Activated CD4-positive, CD25-positive, alpha-beta regulatory T cell treated with anti-CD3 and anti-CD28 coated beads, Interleukin-2, amount 50 U/mL, for 16 hours (primary cell): Measurements from ENCODE around the gene TNFSF4.

Experiments
- DNase-seq: peaks from one replicate; pipeline ENCODE4 v3.0.0-alpha.2; 2020; ENCODE audit warnings: low read depth, low spot score

Gene TNFSF4

GRCh38 chr1:173210716-173211231, 3.6 kb upstream of the TNFSF4 start:
- DNase-seq, result no peak

GRCh38 chr1:173210283-173210682, 3.2 kb upstream of the TNFSF4 start:
- DNase-seq, result no peak

DNA sequence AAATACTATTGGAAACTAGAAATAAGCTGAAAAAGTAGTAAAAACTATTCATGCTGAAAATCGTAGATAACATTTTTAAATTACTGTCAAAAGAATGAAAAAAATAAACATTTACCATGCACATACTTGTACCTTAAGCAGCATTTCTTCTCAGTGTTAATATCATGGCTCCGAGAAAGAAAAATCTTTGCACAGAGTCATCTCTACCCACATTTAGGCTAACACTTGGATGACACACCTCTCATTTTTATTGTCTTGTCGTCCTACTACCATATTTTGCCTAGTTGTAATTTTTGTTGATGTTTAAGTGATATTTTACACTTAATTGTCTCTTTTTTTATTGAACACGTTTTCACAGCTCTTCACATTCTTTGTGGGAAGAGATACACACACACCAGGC, 1.7 kb upstream of the TNFSF4 start:
- DNase-seq, result no peak

GRCh38 chr1:173208146-173208545, 1.0 kb upstream of the TNFSF4 start:
- no peak for DNase-seq

- DNase-seq, result no peak
These were observed 1.7 kb downstream of the TNFSF4 start for GRCh38 chr1:173205146-173206051.

DNA sequence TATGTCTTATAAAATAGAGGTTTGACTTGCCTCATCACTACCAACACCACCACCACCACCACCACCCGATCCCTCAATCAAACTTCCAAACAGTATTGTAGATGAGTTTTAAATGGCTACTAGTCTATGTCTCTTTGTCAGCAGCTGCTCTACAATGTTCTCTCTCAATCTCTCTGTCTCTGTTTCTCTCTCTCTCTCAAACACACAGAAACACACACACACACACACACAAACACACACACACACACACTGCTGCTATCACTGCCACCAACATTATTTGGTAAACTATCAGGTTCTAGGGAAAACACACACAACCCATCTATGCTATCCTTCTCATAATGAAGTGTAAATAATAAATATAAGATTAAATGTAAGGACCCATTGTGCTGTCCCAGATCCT, 2.4 kb downstream of the TNFSF4 start:
- no peak for DNase-seq

DNA sequence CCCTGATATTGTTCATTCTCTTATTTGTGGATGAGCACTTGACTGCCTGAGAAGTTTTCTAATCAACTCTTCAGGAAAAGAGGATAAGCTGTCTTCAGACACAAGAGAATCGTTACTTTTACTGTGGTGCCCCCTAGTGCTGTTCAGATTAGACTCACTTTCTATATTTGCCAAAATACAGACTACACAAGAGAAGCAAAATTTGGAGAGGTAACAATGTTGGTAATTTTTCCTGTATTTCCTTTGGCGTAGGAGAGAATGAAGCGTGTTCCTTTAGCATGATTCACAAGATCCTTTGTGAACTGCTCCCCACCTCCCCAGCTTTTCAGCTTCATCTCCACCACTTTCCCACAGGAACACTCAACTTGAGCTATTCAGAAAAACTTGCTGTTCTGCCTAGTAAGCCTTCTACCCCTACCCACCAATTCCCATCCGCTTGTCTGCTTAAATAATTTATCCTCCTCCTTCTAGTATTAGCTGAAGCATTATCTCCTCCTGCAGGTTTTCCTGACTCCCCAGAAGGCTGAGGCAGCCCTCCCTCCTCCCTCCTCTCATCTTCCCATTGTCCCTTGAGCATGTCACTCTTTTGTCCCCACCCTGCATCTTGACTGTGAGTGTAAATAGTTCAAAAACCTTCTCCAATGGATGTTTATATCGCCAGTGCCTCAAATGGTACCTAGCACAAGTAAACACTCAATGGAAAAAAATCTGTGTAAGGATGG, 4.5 kb downstream of the TNFSF4 start:
- no peak for DNase-seq

- DNase-seq, result no peak
These were observed 5.2 kb downstream of the TNFSF4 start for GRCh38 chr1:173201969-173202368.

DNA sequence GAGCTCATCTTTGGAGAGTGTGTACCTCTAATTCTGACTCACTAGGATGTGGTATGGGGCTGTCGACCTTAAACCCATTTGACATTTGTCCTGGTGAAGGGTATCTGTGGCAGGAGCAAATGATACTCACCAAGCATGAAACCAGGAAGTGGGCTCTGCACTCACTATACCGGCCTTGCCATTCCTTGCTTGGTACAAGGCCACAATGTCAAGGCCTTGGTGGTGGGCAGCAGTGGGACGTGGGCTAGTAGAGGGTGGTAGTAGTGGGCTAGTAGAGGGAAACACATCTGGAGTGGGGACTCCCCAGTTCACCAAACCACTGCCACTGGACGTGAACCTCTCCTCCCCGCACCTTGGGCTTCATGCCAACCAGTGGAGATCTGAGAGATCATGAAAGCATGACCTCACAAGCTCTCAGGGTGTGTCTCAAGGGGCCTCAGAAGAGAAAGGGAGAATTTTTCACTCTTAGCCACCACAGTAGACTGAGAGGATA, 11.5 kb downstream of the TNFSF4 start:
- no peak for DNase-seq

DNA sequence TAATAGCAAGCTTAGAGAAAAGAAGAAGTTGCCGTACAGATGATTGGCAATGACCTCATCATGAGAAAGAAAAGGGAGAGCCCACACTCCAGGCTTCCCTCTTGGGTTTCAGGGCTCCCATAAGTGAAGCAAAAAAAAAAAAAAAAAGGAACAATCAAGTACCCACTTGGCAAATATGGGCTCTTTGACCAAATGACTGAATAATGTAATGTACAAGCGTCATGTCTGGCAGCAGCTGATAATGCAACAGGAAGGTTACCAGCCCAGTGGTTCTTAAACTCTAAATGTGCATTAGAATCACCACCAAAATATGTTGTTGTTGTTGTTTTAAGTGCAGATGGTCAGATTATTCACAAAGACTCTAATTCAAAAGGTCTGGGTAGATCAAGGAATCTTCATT, 13.5 kb downstream of the TNFSF4 start:
- no peak for DNase-seq

- DNase-seq, result no peak
These were observed 16.0 kb downstream of the TNFSF4 start for GRCh38 chr1:173191011-173191705.

GRCh38 chr1:173190101-173190936, 16.8 kb downstream of the TNFSF4 start:
- DNase-seq, result no peak

DNA sequence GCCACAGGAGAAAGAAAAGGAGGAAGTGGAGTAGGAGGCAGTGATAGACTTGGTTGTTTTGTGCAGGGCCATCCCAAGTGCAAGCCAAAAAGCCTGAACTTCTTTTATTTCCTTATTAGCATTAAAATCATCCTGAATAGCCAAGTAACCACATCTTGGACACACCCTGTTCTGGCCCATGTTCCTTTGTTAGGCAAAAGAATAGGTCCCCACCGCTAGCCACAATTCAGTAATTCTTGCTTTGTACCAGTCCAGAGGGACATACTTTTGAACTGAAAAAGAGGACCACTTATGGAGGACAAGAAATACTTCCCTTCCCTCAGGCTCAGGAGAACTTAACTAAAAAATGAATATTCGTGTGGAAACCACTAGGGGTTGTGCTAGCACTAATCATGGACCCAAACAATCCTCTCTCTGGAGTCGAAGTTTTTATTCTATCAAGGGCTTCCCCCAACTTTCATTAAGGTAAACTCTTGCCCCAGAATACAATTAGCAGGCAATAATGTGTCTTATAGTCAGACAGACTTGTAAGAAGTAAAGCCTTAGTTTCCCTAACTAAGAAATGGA, 19.4 kb downstream of the TNFSF4 start:
- DNase-seq, result no peak

DNA sequence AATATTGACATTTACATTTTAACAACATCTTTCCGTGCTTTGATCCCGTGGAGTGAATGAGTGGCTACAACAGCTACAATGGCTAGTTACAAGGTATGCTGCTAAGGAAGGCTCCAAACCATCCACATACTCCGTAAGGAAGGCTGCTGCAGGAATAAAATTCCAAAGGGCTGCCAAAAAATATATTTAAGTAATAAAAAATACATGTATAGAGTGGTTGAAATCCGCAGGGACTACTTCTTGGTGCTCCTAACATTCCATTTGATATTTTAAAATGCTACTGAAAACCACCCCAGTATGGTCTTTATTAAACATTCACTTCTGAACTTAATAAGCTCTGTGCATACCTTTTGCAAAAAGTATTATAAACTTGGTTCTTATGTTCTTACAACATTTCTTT, 25.3 kb downstream of the TNFSF4 start:
- no peak for DNase-seq

GRCh38 chr1:173176246-173176645, 30.9 kb downstream of the TNFSF4 start:
- DNase-seq, result no peak

DNA sequence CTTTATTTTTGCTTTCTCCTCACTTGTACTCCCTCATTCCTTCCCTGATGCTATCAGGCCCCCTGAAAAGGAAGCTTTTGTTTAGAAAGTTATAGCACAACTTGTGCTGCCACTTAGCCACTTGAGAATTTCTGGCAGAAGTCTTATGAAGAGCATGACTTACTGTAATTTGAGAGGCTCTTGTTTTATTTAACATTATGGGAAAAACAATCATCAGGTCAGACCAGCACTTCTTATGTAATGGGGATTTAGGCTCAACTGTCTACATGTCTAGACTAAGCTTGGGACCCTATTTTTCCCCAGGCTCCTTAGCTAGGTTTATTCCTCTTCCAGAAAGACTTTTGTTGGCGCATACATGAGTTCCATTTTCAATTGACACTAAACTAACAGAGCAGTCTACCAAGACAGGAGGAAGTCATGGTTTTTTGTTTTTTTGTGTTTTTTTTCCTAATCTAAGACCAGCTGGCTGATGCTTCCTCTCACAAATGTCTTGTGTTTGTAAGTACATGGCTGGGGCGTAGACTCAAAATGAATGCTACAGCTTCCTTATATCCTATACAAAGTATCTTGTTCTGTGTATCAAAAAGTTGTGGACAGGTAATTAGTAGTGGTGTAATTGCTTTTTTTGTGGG, 31.5 kb downstream of the TNFSF4 start:
- DNase-seq, result no peak

GRCh38 chr1:173173388-173173787, 33.7 kb downstream of the TNFSF4 start:
- DNase-seq, result no peak

- DNase-seq, result no peak
These were observed 36.0 kb downstream of the TNFSF4 start for GRCh38 chr1:173171152-173171551.

GRCh38 chr1:173168941-173169340, 38.2 kb downstream of the TNFSF4 start:
- DNase-seq, result no peak

DNA sequence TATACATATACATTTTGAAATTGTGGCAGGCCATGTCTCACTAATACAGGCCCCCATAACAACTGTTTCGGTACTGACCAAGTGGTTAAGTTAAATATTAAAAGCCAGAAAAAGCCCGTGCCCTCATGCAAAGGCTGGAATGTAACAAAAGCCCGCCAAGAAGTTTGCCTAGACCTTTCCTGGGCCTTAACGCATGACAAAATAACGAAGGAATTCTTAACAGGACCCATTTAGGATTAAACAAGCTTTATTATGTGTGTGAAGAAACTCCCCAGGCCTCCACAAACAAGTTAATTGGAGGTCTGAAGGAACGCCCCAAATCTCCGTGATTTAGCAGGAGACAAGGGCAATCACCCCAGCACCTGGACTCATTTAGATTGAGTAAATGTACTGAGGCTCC, 42.4 kb downstream of the TNFSF4 start:
- no peak for DNase-seq
